Skeletal muscle satellite cell (primary cell): ENCODE measurements around the gene ZNF561.
"Not testable (repeated sequence)": the region's sequence is repeated elsewhere in the genome, so short reads cannot be mapped to it uniquely, and the experiment has no call there.

Experiments used
- H3K27me3 ChIP-seq: 2 replicates; pipeline ENCODE4 v1.7.0; 2013; ENCODE audit warnings: low read length; ENCODE audit not compliant: control insufficient read depth, insufficient read depth
- H3K36me3 ChIP-seq: 2 replicates; pipeline ENCODE4 v1.7.0; 2013; ENCODE audit warnings: mild to moderate bottlenecking, control low read depth, low read length; ENCODE audit not compliant: insufficient read depth
- H3K4me1 ChIP-seq: 2 replicates; pipeline ENCODE4 v1.7.0; 2013; ENCODE audit warnings: low read length; ENCODE audit not compliant: control insufficient read depth, insufficient read depth
- H3K4me2 ChIP-seq: 2 replicates; pipeline ENCODE4 v1.7.0; 2013; ENCODE audit warnings: mild to moderate bottlenecking, low read length
- H3K4me3 ChIP-seq: 2 replicates; pipeline ENCODE4 v1.7.0; 2013; ENCODE audit warnings: low read length
- H3K9ac ChIP-seq: 2 replicates; pipeline ENCODE4 v1.7.0; 2013; ENCODE audit warnings: mild to moderate bottlenecking, low read depth, low read length, moderate library complexity
- H3K9me3 ChIP-seq: replicated peaks from 2 replicates; pipeline ENCODE4 v1.7.0; 2013; ENCODE audit warnings: mild to moderate bottlenecking, control low read depth, low read length

ZNF561 gene

DNA sequence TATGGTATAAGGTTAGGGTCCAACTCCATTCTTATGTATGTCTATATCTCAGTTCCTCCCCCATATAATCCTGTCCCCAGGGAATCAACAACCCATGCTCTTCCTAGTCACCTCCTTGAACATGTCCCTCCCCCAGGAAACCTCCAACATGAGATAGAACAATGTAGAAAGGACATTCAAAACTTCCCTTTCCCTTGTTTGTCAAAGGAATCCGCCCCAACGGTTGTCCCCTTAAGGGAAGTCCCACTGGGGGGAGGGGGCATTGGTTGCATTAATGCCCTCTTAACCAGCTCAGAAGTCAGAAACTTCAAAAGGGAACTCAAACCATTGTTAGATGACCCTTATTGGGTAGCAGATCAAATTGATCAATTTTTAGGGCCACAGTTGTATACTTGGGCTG lies 6.8 kb upstream of the ZNF561 start:
- Histone ChIP-seq H3K4me2 (no peak overlapping the region), H3K36me3 (peaks cover 15% of the 10 kb centered on the region), H3K27me3 (no peaks in the 10 kb centered on the region), H3K9me3 (no peaks in the 10 kb centered on the region), H3K4me1 (no peaks in the 10 kb centered on the region), H3K4me3 (no peak overlapping the region), H3K9ac (no peak overlapping the region)

DNA sequence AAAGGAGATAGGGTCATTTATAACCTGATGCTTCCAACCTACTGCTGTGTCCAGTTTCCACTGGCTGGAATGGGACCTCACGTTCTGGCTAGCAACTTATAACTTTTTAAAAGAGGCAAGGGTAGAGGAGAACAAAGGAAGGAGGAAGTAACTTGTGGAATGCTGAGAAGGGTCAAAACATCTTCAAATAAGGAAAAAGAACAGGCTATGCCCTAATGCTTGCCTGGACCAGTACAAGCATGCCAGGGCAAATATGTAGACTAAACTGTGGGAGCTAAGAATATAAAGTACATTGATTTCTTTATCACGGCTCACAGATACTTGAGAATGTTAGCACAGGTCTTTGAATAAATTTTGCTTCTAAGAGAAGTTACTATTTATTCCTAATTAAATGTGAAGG lies 1.5 kb upstream of the ZNF561 start:
- Histone ChIP-seq H3K9me3 (no peaks in the 10 kb centered on the region), H3K27me3 (no peaks in the 10 kb centered on the region), H3K4me2 (peak overlapping the region; percentile 46), H3K4me1 (no peaks in the 10 kb centered on the region), H3K36me3 (peaks cover 15% of the 10 kb centered on the region), H3K9ac (no peak overlapping the region), H3K4me3 (no peak overlapping the region)

DNA sequence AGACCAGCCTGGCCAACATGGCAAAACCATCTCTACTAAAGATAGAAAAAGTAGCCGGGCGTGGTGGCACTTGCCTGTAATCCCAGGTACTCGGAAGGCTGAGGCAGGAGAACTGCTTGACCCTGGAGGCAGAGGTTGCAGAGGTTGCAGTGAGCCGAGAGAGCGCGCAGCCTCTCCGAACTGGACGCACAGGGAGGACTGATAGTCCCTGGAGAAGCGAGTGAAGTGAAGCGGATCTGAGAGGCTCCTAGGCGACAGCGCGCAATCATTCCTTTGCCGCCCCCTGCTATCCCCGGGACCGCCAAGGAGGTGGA lies 233 bp downstream of the ZNF561 start:
- Histone ChIP-seq H3K4me3 (peak overlapping the region; percentile 88), H3K9me3 (no peaks in the 10 kb centered on the region), H3K4me1 (no peaks in the 10 kb centered on the region), H3K27me3 (no peaks in the 10 kb centered on the region), H3K36me3 (peaks cover 31% of the 10 kb centered on the region), H3K4me2 (peak overlapping the region; percentile 87), H3K9ac (peak overlapping the region; percentile 94)

DNA sequence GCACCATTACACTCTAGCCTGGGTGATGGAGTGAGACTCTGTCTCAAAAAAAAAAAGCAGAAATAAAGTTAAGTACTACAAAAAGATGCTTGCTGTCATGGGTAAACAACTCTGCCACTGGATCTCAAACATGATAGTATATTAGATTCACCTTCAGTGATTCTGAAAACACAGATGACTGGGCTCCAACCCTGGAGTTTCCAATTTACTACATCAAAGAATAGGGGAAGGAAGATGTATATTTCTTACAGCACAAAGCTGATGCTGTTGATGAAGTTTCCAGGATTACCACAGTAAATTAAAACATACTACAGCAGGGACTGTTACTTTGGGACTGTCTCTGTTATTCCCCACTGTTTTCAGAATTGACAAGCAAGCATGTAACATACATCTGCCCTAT lies 5.2 kb downstream of the ZNF561 start:
- H3K27me3 ChIP-seq = no peaks in the 10 kb centered on the region
- H3K4me1 ChIP-seq = no peaks in the 10 kb centered on the region
- no peak overlapping the region for H3K4me3 ChIP-seq
- H3K4me2 ChIP-seq = no peak overlapping the region
- H3K9ac ChIP-seq = no peak overlapping the region
- peaks cover 15% of the 10 kb centered on the region for H3K9me3 ChIP-seq
- peaks cover 77% of the 10 kb centered on the region for H3K36me3 ChIP-seq

GRCh38 chr19:9610484-9611113 lies 10.4 kb downstream of the ZNF561 start:
- Histone ChIP-seq H3K9me3 (peaks cover 30% of the 10 kb centered on the region), H3K4me1 (no peaks in the 10 kb centered on the region), H3K36me3 (peaks cover 70% of the 10 kb centered on the region), H3K9ac (no peak overlapping the region), H3K4me3 (no peak overlapping the region), H3K27me3 (no peaks in the 10 kb centered on the region), H3K4me2 (no peak overlapping the region)

GRCh38 chr19:9608912-9609311 lies 12.1 kb downstream of the ZNF561 start:
- Histone ChIP-seq H3K36me3 (peaks cover 57% of the 10 kb centered on the region), H3K9me3 (peaks cover 30% of the 10 kb centered on the region), H3K4me3 (no peak overlapping the region), H3K9ac (no peak overlapping the region), H3K4me1 (no peaks in the 10 kb centered on the region), H3K27me3 (no peaks in the 10 kb centered on the region), H3K4me2 (no peak overlapping the region)

DNA sequence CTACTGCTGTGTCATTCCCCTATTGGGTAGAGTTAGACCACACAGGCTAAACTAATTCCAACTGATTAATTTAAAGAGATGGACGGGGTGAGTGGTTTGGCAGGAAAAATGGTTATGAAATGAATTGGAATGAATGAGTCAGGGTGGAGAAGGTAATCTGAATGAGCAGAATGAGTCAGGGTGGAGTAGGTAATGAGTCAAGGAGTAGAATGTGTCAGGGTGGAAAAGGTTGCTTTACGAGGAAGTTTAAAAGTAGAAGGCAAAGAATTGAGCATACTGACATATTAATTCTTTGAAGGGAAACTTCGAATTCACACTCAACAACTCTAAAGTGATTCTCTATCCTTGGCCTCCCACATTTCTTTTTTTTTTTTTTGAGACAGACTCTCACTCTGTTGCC lies 24.0 kb downstream of the ZNF561 start:
- Histone ChIP-seq H3K9me3 (no peaks in the 10 kb centered on the region), H3K4me3 (no peak overlapping the region), H3K9ac (no peak overlapping the region), H3K36me3 (no peaks in the 10 kb centered on the region), H3K4me1 (peaks cover 4% of the 10 kb centered on the region), H3K4me2 (peak overlapping the region; percentile 52), H3K27me3 (no peaks in the 10 kb centered on the region)

DNA sequence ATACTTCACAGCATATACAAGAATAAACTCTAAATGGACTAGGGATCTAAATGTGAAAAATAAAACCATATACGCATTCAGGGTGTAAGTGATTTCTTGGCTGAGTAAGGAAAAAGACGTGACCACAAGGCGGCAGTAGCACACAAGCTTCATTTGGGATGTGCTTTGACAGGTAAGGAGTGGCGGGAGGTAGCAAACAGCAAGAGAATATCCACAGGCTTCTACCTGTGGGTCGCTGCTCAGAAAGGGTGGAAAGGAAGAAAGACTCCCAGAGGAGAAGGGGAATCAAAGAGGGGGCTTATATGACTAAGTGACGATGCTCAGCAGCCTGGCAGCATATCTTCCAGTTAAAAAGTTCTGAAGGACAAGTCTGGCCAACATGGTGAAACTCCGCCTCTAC lies 34.3 kb downstream of the ZNF561 start:
- no peak overlapping the region for H3K4me3 ChIP-seq
- H3K9me3 ChIP-seq = no peaks in the 10 kb centered on the region
- H3K4me1 ChIP-seq = peaks cover 6% of the 10 kb centered on the region

DNA sequence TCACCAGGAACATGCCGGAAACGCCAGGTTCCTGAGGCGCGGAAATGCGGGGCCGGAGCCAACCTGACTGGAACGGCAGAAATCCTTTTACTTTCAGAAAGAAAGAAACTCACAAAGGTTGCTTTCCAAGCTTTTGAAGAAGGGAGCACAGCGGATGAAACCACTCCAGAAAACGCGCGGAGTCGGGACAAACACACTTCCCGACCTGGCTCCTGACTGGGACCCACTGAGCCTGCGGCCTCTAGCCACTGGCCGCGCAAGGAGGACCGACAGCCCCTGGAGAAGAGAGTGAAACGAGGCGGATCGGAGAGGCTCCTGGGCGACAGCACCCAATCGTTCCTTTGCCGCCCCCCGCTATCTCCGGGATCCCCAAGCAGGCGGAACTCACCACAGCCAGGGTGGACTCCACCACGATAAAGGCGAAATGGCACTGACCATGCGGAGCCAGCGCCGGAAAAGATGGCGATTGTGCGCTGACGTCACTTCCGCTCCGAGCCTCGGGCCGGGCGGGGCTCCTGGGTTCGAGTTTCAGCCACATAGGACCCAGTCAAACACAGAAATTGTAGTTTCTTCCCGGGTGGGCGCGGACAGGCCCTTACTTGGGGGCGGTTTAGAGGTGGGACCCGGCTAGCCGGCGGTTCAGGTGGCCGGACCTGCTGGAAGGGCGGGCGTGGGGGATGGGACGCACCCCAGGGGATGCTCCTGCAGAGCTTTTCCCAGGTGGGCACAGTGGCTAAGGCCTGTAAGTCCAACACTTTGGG lies 36.8 kb downstream of the ZNF561 start, which contains the start of gene ZNF121:
Gene ZNF121, minus strand, starts transcription at position 432 of the 761 bp plus-strand sequence. CDS start 16,407 bp downstream, outside the sequence.
- H3K9me3 ChIP-seq = no peaks in the 10 kb centered on the region
- H3K27me3 ChIP-seq = peaks cover 5% of the 10 kb centered on the region
- peaks cover 6% of the 10 kb centered on the region for H3K4me1 ChIP-seq
- H3K36me3 ChIP-seq = peaks cover 13% of the 10 kb centered on the region
- peak within 1 kb of the TSS; percentile 86 for H3K4me2 ChIP-seq
- H3K4me3 ChIP-seq = peak within 1 kb of the TSS; percentile 89
- H3K9ac ChIP-seq = peak within 1 kb of the TSS; percentile 89

More for the DNA sequence above, 34.3 kb downstream of the ZNF561 start:
- H3K27me3 ChIP-seq = peaks cover 10% of the 10 kb centered on the region
- no peak overlapping the region for H3K9ac ChIP-seq
- H3K4me2 ChIP-seq = no peak overlapping the region
- H3K36me3 ChIP-seq = no peaks in the 10 kb centered on the region

DNA sequence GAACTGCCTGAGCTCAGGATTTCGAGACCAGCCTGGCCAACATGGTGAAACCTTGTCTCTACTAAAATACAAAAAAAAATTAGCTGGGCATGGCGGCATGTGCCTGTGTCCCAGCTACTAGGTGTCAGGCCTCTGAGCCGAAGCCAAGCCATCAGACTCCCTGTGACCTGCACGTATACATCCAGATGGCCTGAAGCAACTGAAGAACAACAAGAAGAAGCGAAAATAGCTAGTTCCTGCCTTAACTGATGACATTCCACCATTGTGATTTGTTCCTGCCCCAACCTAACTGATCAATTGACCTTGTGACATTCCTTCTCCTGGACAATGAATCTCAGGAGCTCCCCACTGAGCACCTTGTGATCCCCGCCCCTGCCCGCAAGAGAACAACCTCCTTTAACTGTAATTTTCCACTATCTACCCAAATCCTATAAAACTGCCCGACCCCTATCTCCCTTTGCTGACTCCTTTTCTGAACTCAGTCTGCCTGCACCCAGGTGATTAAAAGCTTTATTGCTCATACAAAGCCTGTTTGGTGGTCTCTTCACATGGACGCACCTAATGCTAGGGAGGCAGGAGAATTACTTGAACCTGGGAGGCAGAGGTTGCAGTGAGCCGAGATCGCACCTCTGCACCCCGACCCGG lies 38.8 kb downstream of the ZNF561 start:
- H3K4me2 ChIP-seq, H3K9ac ChIP-seq, H3K4me1 ChIP-seq, H3K27me3 ChIP-seq, H3K4me3 ChIP-seq, H3K9me3 ChIP-seq: not testable (repeated sequence)
- H3K36me3 ChIP-seq = peaks cover 17% of the 10 kb centered on the region

GRCh38 chr19:9580728-9581127 lies 40.3 kb downstream of the ZNF561 start:
- Histone ChIP-seq H3K4me3 (no peak overlapping the region), H3K9ac (no peak overlapping the region), H3K27me3 (no peaks in the 10 kb centered on the region), H3K36me3 (peaks cover 17% of the 10 kb centered on the region), H3K9me3 (peaks cover 3% of the 10 kb centered on the region), H3K4me2 (no peak overlapping the region), H3K4me1 (peaks cover 6% of the 10 kb centered on the region)
